Measurements from ENCODE around the gene TCF20.

The TCF20 gene

DNA sequence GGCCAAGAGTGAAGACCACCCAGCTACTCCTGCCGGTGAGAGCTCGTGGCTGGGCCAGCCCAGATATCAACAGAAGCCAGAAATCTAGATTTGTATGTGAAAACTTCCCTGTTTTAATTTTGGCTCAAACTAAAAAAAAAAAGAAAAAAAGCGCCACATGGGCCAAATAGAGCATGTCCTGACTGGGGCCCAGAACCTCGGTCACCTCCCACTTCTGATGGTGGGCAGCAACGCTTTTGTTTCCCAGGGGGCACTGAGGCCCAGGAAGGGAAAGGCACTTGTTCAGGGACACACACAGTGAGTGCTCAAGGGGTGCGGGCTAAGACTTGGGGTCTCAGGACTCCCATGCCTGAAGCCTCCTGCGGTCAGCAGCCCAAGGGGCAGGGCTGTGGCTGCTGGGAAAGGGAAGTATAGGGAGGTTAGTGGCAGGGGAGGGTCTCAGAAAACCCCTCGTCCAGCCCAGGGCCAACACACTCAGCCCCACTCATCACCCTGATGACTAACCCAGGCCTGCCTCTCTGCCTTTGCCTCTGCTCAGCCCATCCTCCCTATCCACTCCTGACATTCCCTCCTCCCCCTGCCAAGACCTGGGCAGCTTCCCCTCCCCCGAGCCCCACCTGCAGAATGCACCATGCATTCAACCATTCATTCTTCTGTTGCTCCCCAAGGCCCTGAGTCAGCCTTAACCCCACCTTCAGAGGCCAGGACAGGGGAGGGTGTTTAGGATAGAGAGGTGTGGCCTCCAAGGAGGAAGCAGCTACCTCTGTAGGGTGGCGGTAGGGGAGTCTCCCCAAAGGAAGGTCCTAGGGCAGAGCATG lies 30.0 kb upstream of the TCF20 start:
- no peak for DNase-seq (ENCODE audit: low read depth)

GRCh38 chr22:42299586-42300258 lies 29.3 kb upstream of the TCF20 start:
- DNase-seq (ENCODE audit: low read depth): no peak

GRCh38 chr22:42298746-42299145 lies 28.3 kb upstream of the TCF20 start:
- no peak for DNase-seq (ENCODE audit: low read depth)

DNA sequence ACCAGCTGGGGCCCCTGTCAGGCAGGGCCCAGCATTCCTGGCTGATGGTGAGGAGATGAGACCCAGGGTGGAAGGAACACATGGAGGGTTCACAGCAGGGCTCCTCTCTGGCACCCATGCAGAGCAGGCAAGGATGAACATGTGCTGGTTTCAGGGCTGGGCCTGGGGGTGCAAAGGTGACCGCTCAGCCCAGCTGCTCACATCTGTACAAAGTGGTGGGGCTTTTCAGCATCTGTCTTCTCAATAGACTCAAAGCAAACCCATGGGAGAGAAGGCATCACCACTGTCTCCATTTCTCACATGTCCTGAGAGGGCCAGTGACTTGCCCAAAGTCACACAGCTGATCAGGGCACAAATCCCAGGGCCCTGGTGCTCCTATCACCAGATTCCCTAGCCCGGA lies 27.3 kb upstream of the TCF20 start:
- DNase-seq (ENCODE audit: low read depth): no peak

GRCh38 chr22:42296883-42297282 lies 26.4 kb upstream of the TCF20 start:
- DNase-seq (ENCODE audit: low read depth): no peak

GRCh38 chr22:42296381-42296853 lies 26.0 kb upstream of the TCF20 start:
- DNase-seq (ENCODE audit: low read depth): no peak

DNA sequence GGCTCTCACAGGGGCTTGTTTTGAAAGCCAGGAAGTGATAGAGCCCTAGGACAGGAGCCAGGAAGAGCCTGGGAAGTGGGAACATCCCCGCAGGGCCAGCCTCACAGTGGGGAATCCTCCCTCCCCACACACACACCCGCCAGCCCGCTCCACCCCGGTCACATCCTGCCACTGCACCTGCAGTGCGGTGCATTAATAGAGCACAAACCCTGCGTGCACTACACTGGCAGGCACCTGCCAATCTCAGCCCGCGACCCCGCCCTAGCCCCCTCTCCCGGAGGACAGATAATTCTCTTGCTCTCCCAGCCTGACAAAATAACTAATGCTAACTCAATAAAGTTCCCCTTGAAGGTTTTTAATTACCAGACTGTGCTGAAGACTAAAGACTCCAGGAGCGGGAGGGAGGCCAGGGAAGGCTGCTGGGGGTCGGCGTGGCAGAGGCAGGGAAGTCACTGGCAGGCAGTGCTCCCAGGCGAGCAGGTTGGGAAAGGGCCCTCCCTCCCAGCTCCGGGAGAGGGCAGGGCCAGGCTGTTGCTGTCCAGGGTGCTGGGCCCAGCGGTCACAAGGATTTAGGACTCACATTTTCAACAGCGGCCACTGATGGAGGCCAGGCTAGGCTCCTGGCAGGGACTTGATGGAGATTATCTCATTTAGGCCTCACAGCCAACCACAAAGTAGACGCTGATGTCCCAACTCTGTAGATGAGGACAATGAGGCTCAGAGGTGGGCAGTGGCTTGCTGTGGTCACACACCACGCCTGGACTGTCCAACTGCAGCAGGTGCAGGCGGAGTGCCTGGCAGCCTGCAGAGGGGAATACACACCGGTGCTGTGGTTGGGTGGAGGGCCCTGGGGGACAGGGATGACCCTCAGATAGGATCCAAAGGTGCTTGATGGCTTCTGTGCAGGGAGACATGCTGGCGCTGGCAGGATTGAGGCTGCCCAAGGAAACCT lies 23.9 kb upstream of the TCF20 start:
- DNase-seq (ENCODE audit: low read depth): no peak

DNA sequence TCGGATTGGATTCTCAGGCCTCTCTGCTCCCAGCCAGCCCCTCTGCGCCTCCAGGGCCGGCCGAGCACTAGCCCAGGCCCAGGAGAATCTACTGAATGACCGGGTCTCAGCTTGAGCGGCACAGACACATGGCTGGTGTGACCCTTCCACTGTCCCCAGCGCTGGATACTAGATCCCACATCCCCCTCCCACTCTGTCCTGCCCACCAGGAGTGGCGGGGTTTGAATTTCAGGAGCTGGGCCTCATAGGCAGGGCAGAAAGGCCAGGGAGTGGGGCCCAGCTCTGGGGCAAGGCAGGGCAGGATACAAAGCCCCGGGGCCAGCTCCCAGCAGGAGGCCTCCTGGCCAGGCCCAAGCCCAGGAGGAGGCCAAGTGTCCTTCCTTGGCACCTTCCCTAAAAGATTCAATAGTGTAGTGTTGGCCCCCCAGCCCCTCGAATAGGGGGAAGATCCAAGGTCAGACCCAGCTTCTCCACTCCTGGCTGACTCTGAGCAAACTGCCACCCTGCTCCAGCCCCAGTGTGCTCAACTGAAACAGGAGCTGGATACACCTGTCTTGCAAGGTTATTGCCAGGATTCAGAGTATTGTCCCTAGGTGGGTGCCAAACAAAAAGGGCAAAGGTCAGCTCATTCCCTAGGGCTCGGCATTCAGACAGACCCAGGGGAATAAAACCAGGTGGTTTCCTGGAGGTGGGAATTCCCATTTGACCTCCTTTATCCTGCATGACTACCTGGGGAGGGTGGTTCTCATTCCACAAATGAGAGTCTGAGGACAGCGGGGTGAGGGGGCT lies 22.5 kb upstream of the TCF20 start:
- no peak for DNase-seq (ENCODE audit: low read depth)

DNA sequence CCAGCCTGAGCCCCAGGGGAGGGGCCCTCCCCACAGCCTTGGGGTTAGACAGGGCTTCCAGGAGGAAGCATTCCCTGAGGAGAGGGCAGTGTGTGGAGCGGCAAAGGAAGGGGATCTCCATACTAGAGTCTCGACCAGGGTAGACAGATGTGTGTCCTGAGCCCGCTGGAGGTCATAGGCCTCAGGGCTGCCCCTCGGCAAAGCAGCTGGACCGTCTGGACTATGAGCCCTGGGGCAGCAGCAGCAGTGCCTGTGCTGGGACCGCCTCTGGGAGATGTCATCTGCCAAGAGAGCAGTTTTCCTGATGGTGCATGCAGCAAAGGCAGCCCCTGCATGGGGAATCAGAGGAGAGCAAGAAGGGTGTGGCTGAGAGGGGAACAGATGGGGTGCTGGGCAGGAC lies 20.8 kb upstream of the TCF20 start:
- no peak for DNase-seq (ENCODE audit: low read depth)

DNA sequence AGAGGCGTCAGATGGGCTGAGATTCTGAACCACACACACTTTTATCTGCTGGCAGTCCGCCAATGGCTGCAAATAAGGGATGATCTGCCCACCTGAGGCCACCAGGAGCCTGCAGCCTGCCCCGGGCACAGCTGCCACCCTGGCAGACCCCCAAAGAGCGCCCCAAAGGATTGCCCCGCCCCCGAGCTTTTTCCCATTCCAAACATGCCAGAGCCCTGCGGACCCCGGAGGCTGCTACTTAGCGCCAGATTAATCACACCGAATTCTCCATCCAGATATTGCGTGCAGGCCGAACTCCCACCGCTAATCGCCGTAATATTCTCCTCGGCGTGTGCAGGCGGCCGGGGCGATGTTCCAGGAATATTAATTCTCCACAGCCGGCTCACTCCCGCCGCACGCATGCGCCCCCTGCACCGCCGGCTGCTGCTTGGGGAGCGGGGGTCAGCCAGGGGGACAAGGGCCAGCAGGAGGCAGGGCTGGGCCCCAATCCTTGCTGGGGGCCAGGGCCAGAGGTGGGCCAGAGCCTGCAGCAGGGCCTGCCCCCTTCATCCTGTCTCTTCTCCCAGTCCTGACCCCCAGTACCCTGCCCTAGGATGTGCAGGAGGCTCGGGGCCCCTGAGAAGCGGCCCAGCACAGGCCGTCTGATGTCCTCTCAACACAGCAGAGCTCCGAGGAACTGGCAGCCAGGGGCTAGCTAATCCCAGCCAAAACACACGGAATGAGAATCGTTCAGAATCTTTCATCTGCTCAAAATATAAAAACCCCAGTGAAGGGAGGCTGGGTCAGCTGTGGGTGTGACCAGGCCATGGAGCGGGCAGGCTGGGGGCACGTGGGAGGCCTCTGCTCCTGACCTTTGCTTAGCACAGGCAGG lies 19.5 kb upstream of the TCF20 start:
- DNase-seq (ENCODE audit: low read depth): no peak

DNA sequence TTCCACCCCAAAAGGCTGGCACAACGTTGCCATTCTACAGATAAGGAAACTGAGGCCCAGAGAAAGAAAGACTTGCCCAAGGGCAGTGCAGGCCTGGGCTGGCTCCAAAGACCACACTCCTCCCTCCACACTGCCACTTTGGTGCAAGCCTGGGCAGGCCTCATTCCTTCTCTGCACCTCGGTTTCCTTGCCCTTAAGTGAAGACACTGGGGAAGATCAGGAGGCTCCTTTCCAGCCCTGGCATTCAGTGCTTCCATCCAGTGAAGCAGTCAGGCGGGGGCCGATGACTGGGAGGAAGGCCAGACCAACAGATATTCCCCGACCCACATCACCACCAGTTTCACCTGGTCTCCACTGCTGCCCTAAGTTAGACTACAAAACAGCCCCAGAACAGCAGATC lies 18.3 kb upstream of the TCF20 start:
- no peak for DNase-seq (ENCODE audit: low read depth)

GRCh38 chr22:42287174-42287890 lies 16.9 kb upstream of the TCF20 start:
- DNase-seq (ENCODE audit: low read depth): no peak

DNA sequence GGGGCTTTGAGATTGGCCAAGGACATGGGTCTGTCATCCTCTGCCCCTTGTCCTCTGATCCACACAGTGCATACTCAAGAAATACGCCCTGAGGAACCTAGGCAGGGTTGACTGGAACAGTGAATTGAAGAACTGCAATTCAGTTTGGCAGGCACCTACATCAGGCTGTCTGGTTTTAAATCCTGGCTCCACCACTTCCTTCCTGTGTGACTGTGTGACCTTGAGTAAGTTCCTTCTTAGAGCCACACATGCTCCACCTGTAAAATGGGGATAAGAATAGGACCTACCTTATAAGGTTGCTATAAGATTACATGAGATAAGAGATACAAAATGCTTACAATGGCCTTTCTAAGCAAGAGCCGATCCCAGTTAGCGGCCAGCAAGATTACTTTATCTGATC lies 15.8 kb upstream of the TCF20 start:
- no peak for DNase-seq (ENCODE audit: low read depth)

GRCh38 chr22:42285604-42286003 lies 15.2 kb upstream of the TCF20 start:
- no peak for DNase-seq (ENCODE audit: low read depth)

DNA sequence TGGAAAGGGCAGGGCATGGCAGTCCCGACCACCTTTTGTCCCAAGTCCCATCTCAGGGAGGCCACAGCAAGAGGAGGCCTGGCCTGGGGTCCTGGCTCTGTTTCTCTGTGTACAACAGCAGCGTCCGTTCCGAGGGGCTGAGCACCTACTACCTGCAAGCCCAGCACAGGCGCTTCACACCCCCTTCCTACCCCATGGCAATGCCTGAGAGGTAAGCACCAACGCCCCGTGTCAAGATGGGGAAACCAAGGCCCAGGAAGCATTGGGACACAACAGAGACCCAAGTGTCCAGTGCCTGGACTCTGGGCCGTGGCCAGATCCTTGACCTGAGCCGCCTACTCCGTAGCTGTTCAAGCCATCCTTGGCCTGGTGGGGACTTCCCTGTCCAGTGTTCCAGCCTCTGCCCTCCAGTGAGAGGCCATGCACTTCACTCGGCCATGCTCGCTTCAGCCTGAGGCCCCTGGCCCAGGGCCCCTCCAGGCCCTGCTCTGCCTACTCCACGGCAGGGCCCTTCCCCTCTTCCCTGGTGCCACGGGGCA lies 14.3 kb upstream of the TCF20 start:
- no peak for DNase-seq (ENCODE audit: low read depth)

GRCh38 chr22:42284202-42284591 lies 13.7 kb upstream of the TCF20 start:
- DNase-seq (ENCODE audit: low read depth): no peak

DNA sequence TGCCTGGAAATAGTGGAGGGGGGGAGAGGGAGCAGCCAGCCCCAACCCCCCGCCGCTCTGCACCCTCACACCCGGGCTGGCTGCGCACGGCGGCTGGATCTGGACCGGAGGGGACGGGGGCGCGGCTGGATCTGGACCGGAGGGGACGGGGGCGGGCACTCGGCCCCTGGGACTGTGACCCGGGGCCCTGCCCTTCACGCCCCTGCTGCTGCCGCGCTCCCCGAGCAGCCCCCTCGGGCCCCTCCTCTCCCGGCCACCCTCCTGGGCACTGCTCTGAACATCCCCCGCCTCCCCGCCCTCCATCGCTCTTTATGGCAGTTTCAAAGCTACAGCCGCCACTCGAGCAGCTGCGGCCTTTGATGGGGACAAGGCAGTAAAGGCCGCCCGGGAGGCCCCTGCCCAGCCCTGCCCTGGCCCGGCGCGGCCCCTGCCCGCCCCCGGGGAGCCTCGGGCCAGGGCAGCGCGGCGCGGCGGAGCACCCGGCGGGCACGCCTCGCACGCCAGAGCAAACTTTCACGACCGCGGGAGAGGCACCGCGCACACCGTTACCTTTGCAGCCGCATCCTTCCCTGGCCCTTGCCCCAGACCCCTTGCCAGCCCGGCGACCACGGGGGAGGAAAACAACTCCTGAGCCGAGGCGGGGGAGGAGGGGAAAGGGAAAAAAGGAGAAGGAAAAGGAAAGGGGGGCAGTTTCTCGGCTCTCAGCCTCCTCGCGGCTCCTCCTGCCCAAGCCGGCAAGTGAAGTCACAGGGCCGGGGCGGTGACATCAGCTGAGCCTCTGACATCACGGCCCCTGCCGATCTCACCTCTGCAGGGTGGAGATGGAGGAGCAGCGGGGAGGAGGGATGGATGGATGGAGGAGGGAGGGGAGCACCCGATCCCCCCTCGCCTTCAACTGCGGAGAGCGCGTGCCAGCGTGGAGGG lies 13.1 kb upstream of the TCF20 start:
- no peak for DNase-seq (ENCODE audit: low read depth)

- DNase-seq (ENCODE audit: low read depth): no peak
These were observed 12.5 kb upstream of the TCF20 start for GRCh38 chr22:42282943-42283277.

Measured in activated T-cell treated with anti-CD3 and anti-CD28 coated beads for 24 hours (primary cell).